SIG-M5 (cell line): Measurements from ENCODE around the gene IL1RAPL1.

Experiments used
- DNase-seq: peaks from one replicate; lab custom pipeline; 2025; lab: John Stamatoyannopoulos, UW

Gene IL1RAPL1

GRCh38 chrX:29890646-29891200, 1303.5 kb downstream of the IL1RAPL1 start:
- no peak for DNase-seq

- DNase-seq, result no peak
These were observed 1314.8 kb downstream of the IL1RAPL1 start for GRCh38 chrX:29902004-29902403.

GRCh38 chrX:29903360-29903759, 1316.1 kb downstream of the IL1RAPL1 start:
- no peak for DNase-seq

- no peak for DNase-seq
These were observed 1324.4 kb downstream of the IL1RAPL1 start for GRCh38 chrX:29911673-29912072.

GRCh38 chrX:29913647-29914046, 1326.4 kb downstream of the IL1RAPL1 start:
- no peak for DNase-seq

GRCh38 chrX:29922607-29923006, 1335.4 kb downstream of the IL1RAPL1 start:
- no peak for DNase-seq

GRCh38 chrX:29926056-29926455, 1338.8 kb downstream of the IL1RAPL1 start:
- DNase-seq, result no peak

- no peak for DNase-seq
These were observed 1339.4 kb downstream of the IL1RAPL1 start for GRCh38 chrX:29926659-29927058.

GRCh38 chrX:29935455-29935854, 1348.2 kb downstream of the IL1RAPL1 start:
- DNase-seq, result no peak

- no peak for DNase-seq
These were observed 1353.5 kb downstream of the IL1RAPL1 start for GRCh38 chrX:29940750-29941149.

GRCh38 chrX:29941287-29941686, 1354.0 kb downstream of the IL1RAPL1 start:
- no peak for DNase-seq

- DNase-seq, result no peak
These were observed 1360.0 kb downstream of the IL1RAPL1 start for GRCh38 chrX:29947225-29947624.

- no peak for DNase-seq
These were observed 1361.4 kb downstream of the IL1RAPL1 start for GRCh38 chrX:29948653-29949052.

- no peak for DNase-seq
These were observed 1364.8 kb downstream of the IL1RAPL1 start for GRCh38 chrX:29952016-29952415.

- no peak for DNase-seq
These were observed 1374.8 kb downstream of the IL1RAPL1 start for GRCh38 chrX:29962061-29962460.

- DNase-seq, result no peak
These were observed 1378.4 kb downstream of the IL1RAPL1 start for GRCh38 chrX:29965634-29966033.

GRCh38 chrX:29992083-29992482, 1404.8 kb downstream of the IL1RAPL1 start:
- no peak for DNase-seq

- no peak for DNase-seq
These were observed 1418.6 kb downstream of the IL1RAPL1 start for GRCh38 chrX:30005813-30006212.
